Measurements from ENCODE around the gene LY6G6C.

GRCh38 chr6:31689249-31690110 lies 32.1 kb downstream of the LY6G6C start:
- TF ChIP-seq CTCF (IDR thresholded peaks at IDR 0.05) = peak in 1 of 7 experiments; percentile 21
- no peak for TF ChIP-seq POLR2A (IDR thresholded peaks at IDR 0.05)
